ENCODE data around the gene ATAD3C. TPM values are rescaled to one million over a fixed set of nuclear protein-coding genes. Genes with fewer than 3 reads are reported as not detected.
"Not testable (repeated sequence)": the region's sequence is repeated elsewhere in the genome, so short reads cannot be mapped to it uniquely, and the experiment has no call there.

Gene ATAD3C
- total RNA-seq, 1 donor from 2014 or later = 1.8 TPM

GRCh38 chr1:1455366-1455884, 5.9 kb downstream of the ATAD3C start:
- H3K4me1 Mint-ChIP-seq (ENCODE audit: low read depth, unreplicated experiment) = no peaks in the 10 kb centered on the region
- TF ChIP-seq CTCF (IDR thresholded peaks at IDR 0.05; ENCODE audit: insufficient read depth, low read depth, low read length) (no peak), EZH2 (IDR thresholded peaks at IDR 0.05; ENCODE audit: insufficient read depth, low read length) (no peak)
- no peaks in the 10 kb centered on the region for H3K27me3 ChIP-seq (ENCODE audit: insufficient read depth, low read length)
- no peaks in the 10 kb centered on the region for H3K9me3 Mint-ChIP-seq (ENCODE audit: unreplicated experiment)
- no peaks in the 10 kb centered on the region for H3K9me3 ChIP-seq (ENCODE audit: insufficient read depth, low read depth, low read length)
- H4K20me1 ChIP-seq (ENCODE audit: insufficient read depth, low read length) = no peaks in the 10 kb centered on the region
- peaks cover 5% of the 10 kb centered on the region for H3K27me3 Mint-ChIP-seq (ENCODE audit: low read depth, unreplicated experiment)
- H3K36me3 Mint-ChIP-seq (ENCODE audit: low read depth, unreplicated experiment) = no peaks in the 10 kb centered on the region
- H3K4me2 ChIP-seq (ENCODE audit: low read length) = no peak overlapping the region
- H3K36me3 ChIP-seq (ENCODE audit: insufficient read depth, low read length) = no peaks in the 10 kb centered on the region
- no peak overlapping the region for H3K9ac ChIP-seq (ENCODE audit: low read length)
- DNase-seq (ENCODE audit: low read depth) (no peak), FAIRE-seq (no peak)
- H3K4me3 Mint-ChIP-seq (ENCODE audit: unreplicated experiment) = no peak overlapping the region
- H3K4me3 ChIP-seq (ENCODE audit: insufficient read depth, low read depth, low read length) = no peak overlapping the region
- no peaks in the 10 kb centered on the region for H3K4me1 ChIP-seq (ENCODE audit: insufficient read depth, low read length)
- no peak overlapping the region for H2AFZ ChIP-seq (ENCODE audit: low read depth, low read length)
- no peaks in the 10 kb centered on the region for H3K79me2 ChIP-seq (ENCODE audit: insufficient read depth, low read length)
- H3K27ac ChIP-seq (ENCODE audit: low read depth, low read length) = no peak overlapping the region
- H3K27ac Mint-ChIP-seq (ENCODE audit: unreplicated experiment) = no peak overlapping the region

- not testable (repeated sequence) for H3K4me2 ChIP-seq (ENCODE audit: low read length); H3K4me3 Mint-ChIP-seq (ENCODE audit: unreplicated experiment); H3K27ac Mint-ChIP-seq (ENCODE audit: unreplicated experiment); H3K27ac ChIP-seq (ENCODE audit: low read depth, low read length); H3K4me1 ChIP-seq (ENCODE audit: insufficient read depth, low read length); H2AFZ ChIP-seq (ENCODE audit: low read depth, low read length); H3K9me3 Mint-ChIP-seq (ENCODE audit: unreplicated experiment); H3K36me3 ChIP-seq (ENCODE audit: insufficient read depth, low read length); H3K4me1 Mint-ChIP-seq (ENCODE audit: low read depth, unreplicated experiment); H3K27me3 ChIP-seq (ENCODE audit: insufficient read depth, low read length); H3K9ac ChIP-seq (ENCODE audit: low read length); H3K9me3 ChIP-seq (ENCODE audit: insufficient read depth, low read depth, low read length); FAIRE-seq; DNase-seq (ENCODE audit: low read depth); H3K4me3 ChIP-seq (ENCODE audit: insufficient read depth, low read depth, low read length); H4K20me1 ChIP-seq (ENCODE audit: insufficient read depth, low read length); H3K36me3 Mint-ChIP-seq (ENCODE audit: low read depth, unreplicated experiment); H3K79me2 ChIP-seq (ENCODE audit: insufficient read depth, low read length); H3K27me3 Mint-ChIP-seq (ENCODE audit: low read depth, unreplicated experiment)
These were observed 6.4 kb downstream of the ATAD3C start for GRCh38 chr1:1455934-1456333.

GRCh38 chr1:1456683-1457255, 7.3 kb downstream of the ATAD3C start:
- DNase-seq (ENCODE audit: low read depth); H3K9ac ChIP-seq (ENCODE audit: low read length); H3K9me3 ChIP-seq (ENCODE audit: insufficient read depth, low read depth, low read length); H3K9me3 Mint-ChIP-seq (ENCODE audit: unreplicated experiment); H3K4me2 ChIP-seq (ENCODE audit: low read length); H3K4me3 Mint-ChIP-seq (ENCODE audit: unreplicated experiment); H3K27me3 Mint-ChIP-seq (ENCODE audit: low read depth, unreplicated experiment); H2AFZ ChIP-seq (ENCODE audit: low read depth, low read length); H3K4me1 ChIP-seq (ENCODE audit: insufficient read depth, low read length); H4K20me1 ChIP-seq (ENCODE audit: insufficient read depth, low read length); FAIRE-seq; H3K27me3 ChIP-seq (ENCODE audit: insufficient read depth, low read length); H3K4me3 ChIP-seq (ENCODE audit: insufficient read depth, low read depth, low read length); H3K4me1 Mint-ChIP-seq (ENCODE audit: low read depth, unreplicated experiment); H3K79me2 ChIP-seq (ENCODE audit: insufficient read depth, low read length); H3K36me3 Mint-ChIP-seq (ENCODE audit: low read depth, unreplicated experiment); H3K27ac ChIP-seq (ENCODE audit: low read depth, low read length); H3K27ac Mint-ChIP-seq (ENCODE audit: unreplicated experiment); H3K36me3 ChIP-seq (ENCODE audit: insufficient read depth, low read length): not testable (repeated sequence)

- H3K9me3 ChIP-seq (ENCODE audit: insufficient read depth, low read depth, low read length); H3K27ac Mint-ChIP-seq (ENCODE audit: unreplicated experiment); H3K4me3 ChIP-seq (ENCODE audit: insufficient read depth, low read depth, low read length); H3K27ac ChIP-seq (ENCODE audit: low read depth, low read length); H3K27me3 ChIP-seq (ENCODE audit: insufficient read depth, low read length); H2AFZ ChIP-seq (ENCODE audit: low read depth, low read length); H3K36me3 Mint-ChIP-seq (ENCODE audit: low read depth, unreplicated experiment); H3K4me3 Mint-ChIP-seq (ENCODE audit: unreplicated experiment); H3K4me1 ChIP-seq (ENCODE audit: insufficient read depth, low read length); H3K4me1 Mint-ChIP-seq (ENCODE audit: low read depth, unreplicated experiment); H3K9ac ChIP-seq (ENCODE audit: low read length); H3K9me3 Mint-ChIP-seq (ENCODE audit: unreplicated experiment); H3K79me2 ChIP-seq (ENCODE audit: insufficient read depth, low read length); H3K27me3 Mint-ChIP-seq (ENCODE audit: low read depth, unreplicated experiment); DNase-seq (ENCODE audit: low read depth); H3K4me2 ChIP-seq (ENCODE audit: low read length); H3K36me3 ChIP-seq (ENCODE audit: insufficient read depth, low read length); FAIRE-seq; H4K20me1 ChIP-seq (ENCODE audit: insufficient read depth, low read length): not testable (repeated sequence)
These were observed 9.7 kb downstream of the ATAD3C start for GRCh38 chr1:1459156-1459555.

- H3K79me2 ChIP-seq (ENCODE audit: insufficient read depth, low read length); H3K4me1 ChIP-seq (ENCODE audit: insufficient read depth, low read length); DNase-seq (ENCODE audit: low read depth); H3K4me3 ChIP-seq (ENCODE audit: insufficient read depth, low read depth, low read length); H3K9me3 Mint-ChIP-seq (ENCODE audit: unreplicated experiment); H3K27ac ChIP-seq (ENCODE audit: low read depth, low read length); H3K9me3 ChIP-seq (ENCODE audit: insufficient read depth, low read depth, low read length); H3K4me2 ChIP-seq (ENCODE audit: low read length); H3K27me3 Mint-ChIP-seq (ENCODE audit: low read depth, unreplicated experiment); H3K36me3 ChIP-seq (ENCODE audit: insufficient read depth, low read length); H4K20me1 ChIP-seq (ENCODE audit: insufficient read depth, low read length); H3K9ac ChIP-seq (ENCODE audit: low read length); H3K27ac Mint-ChIP-seq (ENCODE audit: unreplicated experiment); H2AFZ ChIP-seq (ENCODE audit: low read depth, low read length); FAIRE-seq; H3K4me1 Mint-ChIP-seq (ENCODE audit: low read depth, unreplicated experiment); H3K36me3 Mint-ChIP-seq (ENCODE audit: low read depth, unreplicated experiment); H3K4me3 Mint-ChIP-seq (ENCODE audit: unreplicated experiment); H3K27me3 ChIP-seq (ENCODE audit: insufficient read depth, low read length): not testable (repeated sequence)
These were observed 10.2 kb downstream of the ATAD3C start for GRCh38 chr1:1459711-1460110.
